CD14-positive monocyte (primary cell): ENCODE measurements around the gene XYLT1. TPM values are rescaled to one million over a fixed set of nuclear protein-coding genes. Genes with fewer than 3 reads are reported as not detected.
A peak's percentile ranks its signal among the peaks of the same experiment; 100 is the strongest.

ENCODE experiments used
- DNase-seq, 3 donors: peaks; one replicate each; pipeline ENCODE4 v3.0.0-alpha.2; 2011 to 2022
- H2AFZ ChIP-seq: 2 replicates; pipeline ENCODE4 v1.6.0; 2012; ENCODE audit warnings: mild to moderate bottlenecking, low read depth, low read length, inconsistent platforms; ENCODE audit not compliant: insufficient read depth, poor library complexity, severe bottlenecking
- H3K27ac ChIP-seq, 2 donors: 1 replicate in 1 of 2; 2 replicates in 1 of 2; pipeline ENCODE4 v1.5.1; 2012 to 2013; ENCODE audit warnings: low read length in 2 of 2, control low read depth in 1 of 2, inconsistent platforms in 1 of 2, low read depth in 1 of 2, mild to moderate bottlenecking in 1 of 2
- H3K27me3 ChIP-seq, 2 donors: one replicate each; pipeline versions ENCODE4 v1.6.0 to v1.6.1; 2011 to 2013; ENCODE audit warnings: low read length in 2 of 2; ENCODE audit not compliant: control insufficient read depth in 2 of 2, insufficient read depth in 2 of 2
- H3K36me3 ChIP-seq, 2 donors: replicated peaks in 1 of 2; 1 replicate in 1 of 2; 2 replicates in 1 of 2; pipeline versions ENCODE4 v1.5.1 to v1.6.1; 2012 to 2013; ENCODE audit warnings: low read length in 2 of 2, control low read depth in 1 of 2, inconsistent platforms in 1 of 2, mild to moderate bottlenecking in 1 of 2; ENCODE audit not compliant: insufficient read depth in 2 of 2, control insufficient read depth in 1 of 2
- H3K4me1 ChIP-seq, 2 donors: 1 replicate in 1 of 2; 2 replicates in 1 of 2; pipeline versions ENCODE4 v1.5.1 to v1.6.1; 2012 to 2013; ENCODE audit warnings: low read length in 2 of 2, control low read depth in 1 of 2, inconsistent platforms in 1 of 2, mild to moderate bottlenecking in 1 of 2, moderate library complexity in 1 of 2; ENCODE audit not compliant: insufficient read depth in 2 of 2, control insufficient read depth in 1 of 2
- H3K4me2 ChIP-seq: replicated peaks from 2 replicates; pipeline ENCODE3; 2012; ENCODE audit warnings: low read length, moderate library complexity, mild to moderate bottlenecking; ENCODE audit not compliant: poor library complexity, severe bottlenecking; ENCODE audit errors: extremely low read depth
- H3K4me3 ChIP-seq, 3 experiments: fragments of 200-600 bp in 1 of 3; sonication (generic) in 1 of 3; replicated peaks in 1 of 3; 1 replicate in 2 of 3; 2 replicates in 1 of 3; pipeline ENCODE4 v1.5.1; 2011 to 2013; ENCODE audit warnings: low read length in 3 of 3, mild to moderate bottlenecking in 3 of 3, control low read depth in 2 of 3, low read depth in 2 of 3, inconsistent platforms in 1 of 3, moderate library complexity in 1 of 3
- H3K79me2 ChIP-seq: 2 replicates; pipeline ENCODE4 v1.6.0; 2012; ENCODE audit warnings: mild to moderate bottlenecking, control low read depth, inconsistent platforms, low read length, moderate library complexity; ENCODE audit not compliant: insufficient read depth
- H3K9ac ChIP-seq: 2 replicates; pipeline ENCODE4 v1.6.0; 2017; ENCODE audit warnings: low read length, mild to moderate bottlenecking; ENCODE audit not compliant: insufficient read depth, poor library complexity, severe bottlenecking
- H3K9me3 ChIP-seq, 2 donors: replicated peaks in 1 of 2; 1 replicate in 1 of 2; 2 replicates in 1 of 2; pipeline versions ENCODE4 v1.5.1 to v1.6.1; 2012 to 2013; ENCODE audit warnings: low read length in 2 of 2, control low read depth in 1 of 2; ENCODE audit not compliant: control insufficient read depth in 1 of 2, insufficient read depth in 1 of 2
- H4K20me1 ChIP-seq: 2 replicates; pipeline ENCODE4 v1.6.0; 2012; ENCODE audit warnings: mild to moderate bottlenecking, low read length, control low read depth, moderate library complexity; ENCODE audit not compliant: insufficient read depth
- H3K27ac Mint-ChIP-seq, 7 donors: one replicate each; pipeline ENCODE4 v1.8.0; 2020; ENCODE audit warnings: mild to moderate bottlenecking in 7 of 7, mixed read lengths in 7 of 7, moderate library complexity in 6 of 7, inconsistent platforms in 2 of 7
- H3K27me3 Mint-ChIP-seq, 3 donors: one replicate each; pipeline ENCODE4 v1.8.0; 2021 to 2022; ENCODE audit warnings: low read depth in 3 of 3, mild to moderate bottlenecking in 3 of 3, mixed read lengths in 3 of 3, moderate library complexity in 3 of 3, inconsistent platforms in 1 of 3
- H3K36me3 Mint-ChIP-seq, 2 donors: one replicate each; pipeline ENCODE4 v1.8.0; 2020; ENCODE audit warnings: mixed read lengths in 2 of 2, inconsistent platforms in 1 of 2, mild to moderate bottlenecking in 1 of 2
- H3K4me1 Mint-ChIP-seq: one replicate; pipeline ENCODE4 v1.8.0; 2020; ENCODE audit warnings: mild to moderate bottlenecking, mixed read lengths
- H3K4me3 Mint-ChIP-seq, 2 donors: one replicate each; pipeline ENCODE4 v1.8.0; 2020; ENCODE audit warnings: mild to moderate bottlenecking in 2 of 2, mixed read lengths in 2 of 2, moderate library complexity in 1 of 2
- H3K9me3 Mint-ChIP-seq, 7 donors: one replicate each; pipeline ENCODE4 v1.8.0; 2020 to 2022; ENCODE audit warnings: mixed read lengths in 7 of 7, mild to moderate bottlenecking in 6 of 7, moderate library complexity in 6 of 7, inconsistent platforms in 2 of 7
- CTCF ChIP-seq: fragments of 200-600 bp; IDR thresholded peaks from one replicate; pipeline ENCODE4 v1.8.0; 2022; ENCODE audit warnings: antibody characterized with exemption, mild to moderate bottlenecking
- WGBS: methylation state at CpG from one replicate; pipeline ENCODE4 v1.1.5; 2013; ENCODE audit warnings: missing lambda C conversion rate; ENCODE audit not compliant: insufficient coverage; 5-methylcytosine and 5-hydroxymethylcytosine counted together
- intact Hi-C, 2 donors: fragments of 100-400 bp; cut with micrococcal nuclease; formaldehyde crosslinking; loops; one replicate each; pipeline versions ENCODE4 v1.15.0 to v1.15.1; 2023
- polyA plus RNA-seq, 3 donors: library from polyadenylated mRNA; depleted of rRNA in 1 of 3; unstranded in 2 of 3; stranded (reverse) in 1 of 3; fragments of 300-500 nt in 2 of 3; fragments of >200 nt in 1 of 3; fragmentation: Illumina TruSeq in 2 of 3; gene quantifications; 1 replicate in 2 of 3; 2 replicates in 1 of 3; pipeline ENCODE4 v1.2.3, GENCODE V29; 2012 to 2021

XYLT1 gene
- polyA plus RNA-seq, 3 donors, result 0.51 to 9.4 (median 1.6) TPM

- Histone ChIP-seq H4K20me1 (peaks cover 22% of the 10 kb centered on the region), H3K4me2 (no peak overlapping the region), H3K9me3 (no peaks in the 10 kb centered on the region), H3K9ac (no peak overlapping the region), H3K79me2 (peaks cover 42% of the 10 kb centered on the region), H3K36me3 (peaks cover under 1 to 3% of the 10 kb centered on the region in 2 donors), H3K27ac (no peak overlapping the region), H3K4me1 (peaks cover 10 to 18% of the 10 kb centered on the region in 2 donors), H3K4me3 (no peak overlapping the region), H3K27me3 (no peaks in the 10 kb centered on the region), H2AFZ (no peak overlapping the region)
- WGBS, result 100% methylated on average over 1 of the region's 4 CpGs
- Mint-ChIP-seq H3K27me3 (peaks cover 0 to 2% (median 0%) of the 10 kb centered on the region in 3 donors), H3K36me3 (peaks cover 22 to 43% of the 10 kb centered on the region in 2 donors), H3K9me3 (peaks cover 0 to 3% (median 2%) of the 10 kb centered on the region in 7 donors), H3K4me1 (peaks cover 22% of the 10 kb centered on the region), H3K4me3 (no peak overlapping the region), H3K27ac (peak overlapping the region in 1 of 7 donors; percentile 32)
- DNase-seq, result no peak
- intact Hi-C loops, result no loop called here
- no peak for TF ChIP-seq CTCF
Measured at GRCh38 chr16:17440131-17440530, 30.6 kb downstream of the XYLT1 start.

DNA sequence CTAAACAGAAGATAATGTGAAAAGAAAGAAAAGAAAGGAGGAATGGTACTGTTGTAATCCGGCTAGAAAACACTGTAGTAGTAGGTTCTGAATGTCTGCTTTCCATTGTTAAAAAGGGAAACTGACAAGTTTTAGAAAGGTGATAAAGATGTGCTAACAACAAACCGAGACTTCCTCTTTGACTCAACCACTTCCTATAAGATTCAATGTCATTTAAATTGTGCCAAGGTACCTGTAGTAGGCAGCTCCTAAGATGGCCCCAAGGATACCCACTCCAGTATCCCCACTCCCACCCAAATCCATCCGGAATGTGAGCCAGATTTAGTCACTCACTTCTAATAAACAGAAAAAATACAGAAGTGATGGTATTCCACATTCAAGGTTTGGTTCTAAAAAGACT is 31.2 kb downstream of the XYLT1 start:
- H3K27ac Mint-ChIP-seq, result peak overlapping the region in 3 of 7 donors; percentile 36 to 40 (median 38)
- peaks cover 0 to 8% of the 10 kb centered on the region in 2 donors for H3K36me3 ChIP-seq
- H3K9me3 ChIP-seq, result no peaks in the 10 kb centered on the region
- intact Hi-C loops, result no loop called here
- H2AFZ ChIP-seq, result no peak overlapping the region
- peaks cover 19 to 38% of the 10 kb centered on the region in 2 donors for H3K36me3 Mint-ChIP-seq
- peaks cover 22% of the 10 kb centered on the region for H3K4me1 Mint-ChIP-seq
- no peak overlapping the region for H3K4me2 ChIP-seq
- H3K79me2 ChIP-seq, result peaks cover 41% of the 10 kb centered on the region
- no peak overlapping the region for H3K27ac ChIP-seq
- no peaks in the 10 kb centered on the region for H3K27me3 ChIP-seq
- H4K20me1 ChIP-seq, result peaks cover 27% of the 10 kb centered on the region
- DNase-seq, result peak in 2 of 3 donors; percentile 37 to 51
- peaks cover 10 to 18% of the 10 kb centered on the region in 2 donors for H3K4me1 ChIP-seq
- WGBS, result 100% methylated on average over 1 of the region's 3 CpGs
- H3K27me3 Mint-ChIP-seq, result peaks cover 0 to 2% (median 0%) of the 10 kb centered on the region in 3 donors
- no peak overlapping the region for H3K9ac ChIP-seq
- TF ChIP-seq CTCF, result no peak
- peaks cover 0 to 3% (median 2%) of the 10 kb centered on the region in 7 donors for H3K9me3 Mint-ChIP-seq
- H3K4me3 Mint-ChIP-seq, result no peak overlapping the region
- H3K4me3 ChIP-seq, result no peak overlapping the region
